NCI-H524 treated with DMSO at 0.1 percent for 48 hours (cell line): ENCODE measurements around the gene METTL15.
A peak's percentile ranks its signal among the peaks of the same experiment; 100 is the strongest.
"Not testable (repeated sequence)": the region's sequence is repeated elsewhere in the genome, so short reads cannot be mapped to it uniquely, and the experiment has no call there.

Source experiments
- DNase-seq: peaks from one replicate; lab custom pipeline; 2025; lab: John Stamatoyannopoulos, UW

METTL15 gene

DNA sequence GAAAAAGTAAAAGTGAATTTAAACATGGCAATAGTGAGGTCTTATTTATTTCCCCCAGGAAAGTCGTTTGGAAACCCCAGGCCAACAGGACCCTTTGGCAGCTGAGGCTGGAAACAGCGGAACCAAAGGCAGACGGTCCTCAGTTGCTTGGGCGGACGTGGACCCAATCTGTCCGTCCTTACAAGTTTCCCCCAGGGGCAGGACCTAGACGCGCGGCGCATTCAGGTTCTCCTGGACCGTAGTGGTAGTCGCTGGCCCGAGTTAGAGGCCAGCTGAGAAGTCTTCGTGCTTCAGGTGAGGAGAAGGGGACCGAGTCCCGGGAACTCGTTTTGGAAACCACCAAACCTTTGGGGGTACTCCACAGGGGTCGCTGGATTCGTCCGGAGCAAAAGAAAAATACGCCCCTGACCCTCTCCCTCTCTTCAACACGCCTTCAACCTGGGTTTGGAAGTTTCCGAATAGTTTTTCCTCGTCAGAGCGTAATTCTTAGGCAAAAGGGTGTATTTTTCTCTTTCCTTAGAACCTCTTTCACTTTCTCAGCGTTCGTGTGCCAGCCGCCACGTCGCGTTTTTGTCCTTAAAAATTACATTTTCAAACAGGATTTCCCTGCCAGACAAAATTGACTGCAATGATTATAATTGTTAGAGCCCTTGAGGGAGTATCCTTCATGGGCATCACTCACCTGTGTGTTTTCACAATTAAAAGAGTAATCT lies 2.1 kb downstream of the METTL15 start:
- DNase-seq = peak; percentile 11

DNA sequence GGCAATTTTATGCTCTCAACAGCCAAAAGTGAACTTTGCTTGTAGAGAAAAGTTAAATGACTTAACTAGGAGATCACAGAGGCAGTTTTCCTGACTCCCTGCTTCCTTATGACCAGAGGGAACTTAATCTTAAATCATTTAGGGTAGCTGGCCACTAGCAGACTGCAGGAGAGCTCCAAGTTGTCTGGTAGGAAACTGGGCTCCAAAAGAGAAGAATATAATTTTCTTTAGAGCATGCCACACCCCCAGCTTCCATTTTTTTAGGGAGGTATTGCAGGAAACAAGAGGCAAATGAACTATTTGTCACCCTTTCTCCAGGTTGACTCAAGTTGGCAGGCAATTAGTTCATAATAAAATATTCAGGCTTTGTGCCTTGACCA lies 2.6 kb downstream of the METTL15 start:
- DNase-seq = no peak

DNA sequence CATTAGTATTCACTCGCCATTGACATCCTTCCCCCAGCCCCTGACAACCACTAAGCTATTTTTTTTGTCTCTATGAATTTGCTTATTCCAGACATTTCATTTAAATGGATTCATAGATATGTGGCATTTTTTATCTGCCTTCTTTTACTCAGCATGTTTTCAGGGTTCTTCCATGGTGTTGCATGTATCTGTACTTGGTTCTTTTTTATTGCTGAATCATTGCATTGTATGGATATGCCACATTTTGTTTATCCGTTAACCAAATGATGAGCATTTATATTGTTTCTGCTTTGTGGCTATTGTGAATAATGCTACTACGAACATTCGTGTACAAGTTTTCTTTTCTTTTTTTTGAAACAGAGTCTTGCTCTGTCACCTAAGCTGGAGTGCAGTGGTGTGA lies 5.9 kb downstream of the METTL15 start:
- no peak for DNase-seq

DNA sequence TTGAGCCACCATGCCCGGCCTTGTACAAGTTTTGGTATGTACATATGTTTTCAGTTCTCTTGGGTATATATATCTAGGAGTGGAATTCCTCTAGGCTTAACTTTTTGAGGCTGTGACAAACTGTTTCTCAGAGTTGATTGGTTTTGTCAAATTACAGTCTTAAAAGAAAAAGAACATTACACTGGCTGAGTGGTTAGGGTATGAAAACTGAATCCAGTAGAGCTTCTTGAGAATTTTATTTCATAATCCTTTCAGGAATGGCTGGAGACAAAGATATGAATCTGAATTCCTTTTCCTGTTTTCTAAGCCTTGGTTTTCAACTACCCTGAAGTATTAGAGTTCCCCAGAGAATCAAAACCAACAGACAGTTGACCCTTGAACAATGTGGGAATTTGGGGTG lies 6.5 kb downstream of the METTL15 start:
- no peak for DNase-seq

DNA sequence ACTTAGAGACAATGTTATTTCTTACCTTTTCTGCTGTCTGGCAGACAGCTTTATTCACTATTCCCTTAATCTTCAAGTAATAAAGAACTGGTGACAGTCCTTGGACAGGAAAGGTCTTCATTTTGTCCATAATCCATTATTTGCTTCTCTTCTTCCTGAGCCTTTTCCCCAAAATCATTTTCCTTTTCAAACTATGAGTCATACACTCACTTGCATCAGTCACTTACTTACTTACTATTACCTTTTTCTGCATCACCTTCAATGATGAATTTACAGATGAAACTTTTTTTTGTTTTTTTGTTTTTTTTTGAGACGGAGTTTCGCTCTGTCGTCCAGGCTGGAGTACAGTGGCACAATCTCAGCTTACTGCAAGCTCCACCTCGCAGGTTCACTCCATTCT lies 9.5 kb downstream of the METTL15 start:
- DNase-seq = no peak

DNA sequence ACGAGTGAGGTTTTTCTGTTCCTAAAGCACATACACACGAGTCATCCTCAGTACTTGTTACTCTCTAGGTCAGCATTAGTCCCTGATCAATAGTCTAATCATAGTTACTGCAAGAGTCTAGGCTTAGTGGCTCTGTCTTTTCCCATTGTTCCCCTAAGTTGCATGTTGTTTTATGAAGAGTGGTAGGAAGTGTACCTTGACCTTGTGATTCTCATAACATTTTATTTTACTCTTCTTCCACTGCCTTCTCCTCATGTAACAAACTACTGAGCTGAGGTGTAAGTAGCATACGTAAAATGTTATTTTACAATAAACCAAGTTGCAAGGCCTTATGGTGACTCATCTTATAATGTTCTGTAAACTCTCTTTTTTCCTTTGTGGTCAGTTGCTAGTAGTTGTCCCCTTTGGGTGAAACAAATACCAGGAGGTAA lies 15.0 kb downstream of the METTL15 start:
- no peak for DNase-seq

DNA sequence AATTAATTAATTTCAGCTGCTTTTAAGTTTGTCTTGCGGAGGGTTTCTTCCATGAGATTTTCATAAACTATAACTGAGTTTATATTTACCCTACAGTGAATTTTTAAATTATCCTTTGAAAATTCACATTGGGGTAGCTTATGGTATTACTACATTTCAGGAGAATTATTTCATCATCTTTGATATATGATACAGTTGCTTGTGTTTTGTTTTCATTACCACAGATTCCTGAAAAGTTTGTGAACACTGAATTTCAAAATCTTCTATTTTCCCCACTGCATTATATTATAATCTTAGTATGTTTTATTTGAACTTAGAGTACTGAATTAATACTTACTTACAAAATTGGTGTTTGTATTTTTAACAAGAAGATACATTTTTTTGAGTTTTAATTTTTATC lies 24.4 kb downstream of the METTL15 start:
- no peak for DNase-seq

DNA sequence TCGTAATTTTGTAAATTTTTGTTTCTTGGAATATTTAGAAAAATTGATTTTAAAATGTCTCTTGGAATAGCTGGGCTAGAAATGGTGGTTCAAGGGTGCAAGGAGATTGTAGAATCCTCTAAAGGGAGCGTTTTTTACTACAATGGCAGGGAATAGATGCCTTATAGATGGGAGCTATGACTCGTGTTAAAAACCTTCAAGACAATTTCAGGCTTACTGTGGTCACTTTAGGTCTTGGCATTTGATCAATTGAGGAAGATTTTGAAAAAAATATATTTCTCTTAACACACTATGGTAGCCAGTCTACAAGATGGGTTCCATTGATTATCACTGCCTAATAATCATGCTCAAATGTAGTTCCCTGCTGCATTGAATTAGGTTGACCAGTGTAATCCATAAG lies 25.0 kb downstream of the METTL15 start:
- no peak for DNase-seq

DNA sequence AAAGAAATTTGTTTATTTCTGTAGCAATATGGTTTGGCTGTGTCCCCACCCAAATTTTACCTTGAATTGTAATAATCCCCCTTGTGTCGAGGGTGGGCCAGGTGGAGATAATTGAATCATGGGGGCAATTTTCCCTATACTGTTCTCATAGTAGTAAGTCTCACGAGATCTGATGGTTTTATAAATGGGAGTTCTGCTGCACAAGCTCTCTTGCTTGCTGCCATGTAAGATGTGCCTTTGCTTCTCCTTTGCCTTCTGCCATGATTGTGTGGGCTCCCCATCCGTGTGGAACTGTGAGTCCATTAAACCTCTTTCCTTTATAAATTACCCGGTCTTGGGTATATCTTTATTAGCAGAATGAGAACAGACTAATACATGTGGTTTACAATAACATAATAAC lies 28.0 kb downstream of the METTL15 start:
- not testable (repeated sequence) for DNase-seq

DNA sequence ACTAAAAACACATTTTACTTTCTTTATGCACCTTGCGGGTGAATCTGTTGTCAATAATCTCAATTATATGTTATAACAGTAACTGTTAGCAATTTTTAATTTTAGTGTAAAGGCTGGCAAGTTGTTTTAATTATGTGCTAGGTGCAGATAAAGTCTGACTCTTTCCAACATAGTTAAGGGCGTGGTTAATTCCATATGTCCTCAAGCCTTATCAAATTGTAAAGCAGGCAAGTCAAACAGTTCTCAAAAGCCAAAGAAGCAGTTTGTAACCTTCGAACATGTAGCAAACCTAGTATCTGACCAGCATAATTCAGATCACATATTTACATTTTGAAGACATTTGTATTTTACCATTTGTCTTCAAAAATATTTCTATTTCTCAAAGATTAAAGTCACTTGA lies 29.2 kb downstream of the METTL15 start:
- no peak for DNase-seq

DNA sequence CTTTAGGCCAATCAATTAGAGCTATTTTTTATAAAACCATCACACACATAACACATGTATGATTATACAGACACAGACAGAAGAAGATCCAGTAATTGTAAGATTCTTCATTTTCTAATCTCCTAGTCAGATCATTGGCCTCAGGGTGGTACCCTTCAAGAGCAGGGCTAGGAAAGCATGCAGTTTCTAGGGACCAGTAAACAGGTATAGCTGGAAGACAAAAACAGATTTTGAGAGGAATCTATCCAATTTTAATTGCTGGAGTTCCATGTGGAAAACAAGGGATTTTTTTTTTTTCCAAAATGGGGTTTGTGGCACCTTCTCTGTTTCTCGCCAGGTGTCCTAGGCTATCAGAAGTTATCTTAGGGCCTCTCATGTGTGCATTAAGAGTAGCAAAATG lies 29.6 kb downstream of the METTL15 start:
- no peak for DNase-seq

DNA sequence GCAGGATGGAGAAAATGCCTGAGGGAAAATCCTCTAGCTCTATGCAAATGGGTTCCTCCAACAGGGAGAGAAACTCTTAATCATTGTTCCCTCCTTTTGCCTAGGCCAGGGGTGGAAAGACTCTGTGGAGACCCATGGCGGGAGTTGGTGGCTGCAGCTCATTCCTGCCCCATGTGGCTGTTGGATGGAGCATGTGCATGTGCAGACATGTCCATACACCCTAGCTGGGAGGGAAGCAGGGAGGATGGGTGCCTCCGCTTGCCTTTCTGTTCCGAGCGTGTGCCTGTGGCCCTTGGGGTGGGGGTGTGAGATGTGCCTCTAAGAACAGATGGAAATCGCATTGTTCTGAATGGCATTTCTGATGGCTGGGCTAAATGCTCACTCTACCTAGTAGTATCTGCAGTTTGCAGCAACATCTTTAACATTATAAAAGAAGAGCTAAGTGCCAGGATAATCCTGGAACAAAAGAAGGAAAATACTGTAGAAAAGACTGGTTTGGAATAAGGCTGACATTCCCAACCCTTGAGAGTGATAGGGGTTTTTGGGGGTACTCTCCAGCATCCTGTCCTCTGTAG lies 31.7 kb downstream of the METTL15 start:
- no peak for DNase-seq

DNA sequence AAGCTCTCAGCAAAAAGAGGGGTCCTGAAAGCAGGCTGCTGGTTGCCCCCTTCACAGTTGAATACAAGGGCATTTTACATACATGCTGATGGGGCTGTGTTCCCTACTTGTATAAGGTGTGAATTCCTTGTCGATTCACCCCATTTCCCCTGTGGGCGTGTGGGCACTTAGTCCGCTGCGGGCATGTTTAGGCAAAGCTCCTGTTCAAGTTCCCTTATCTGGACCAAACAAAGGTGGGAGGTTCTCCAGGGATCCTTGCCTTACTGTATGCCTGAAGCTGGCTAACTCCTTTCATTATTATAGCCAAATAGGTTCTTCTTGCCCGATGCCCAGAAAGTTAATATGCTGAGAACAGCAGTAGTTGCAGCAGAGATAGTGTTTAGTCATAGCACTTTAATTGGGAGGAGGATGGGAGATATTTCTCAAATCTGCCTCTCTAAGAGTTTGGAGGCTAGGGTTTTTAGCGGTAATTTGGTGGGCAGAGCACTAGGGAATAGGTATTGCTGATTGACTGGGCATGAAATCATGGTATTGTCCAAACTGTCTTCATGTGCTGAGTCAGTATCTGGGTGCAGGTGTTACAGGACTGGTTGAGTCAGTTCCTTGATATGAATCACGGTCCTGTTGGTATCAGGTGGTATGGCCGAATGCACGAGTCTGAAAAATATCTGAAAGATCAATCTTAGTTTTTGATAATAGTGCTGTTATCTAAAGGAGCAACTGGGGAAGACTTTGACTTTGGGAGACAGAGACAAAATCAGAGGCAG lies 32.7 kb downstream of the METTL15 start:
- no peak for DNase-seq

DNA sequence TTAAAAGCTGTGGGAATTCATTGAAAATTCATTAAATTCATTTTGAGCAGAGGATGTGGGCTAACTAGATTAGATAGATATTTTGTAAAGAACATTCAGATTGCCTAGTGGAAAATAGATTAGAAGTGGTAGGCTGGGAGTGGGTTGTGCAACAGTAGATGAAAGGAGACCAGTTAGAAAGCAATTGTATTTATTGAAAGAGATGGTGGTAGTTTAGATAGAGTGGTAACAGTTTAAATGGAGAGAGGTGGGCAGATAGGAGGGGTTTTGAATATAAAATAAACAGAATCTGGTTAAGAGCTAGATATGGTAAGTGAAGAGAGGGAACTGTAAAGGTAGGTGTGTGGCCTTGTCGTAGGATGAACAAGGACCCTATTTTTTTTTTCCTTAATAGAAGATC lies 34.5 kb downstream of the METTL15 start:
- DNase-seq = no peak

DNA sequence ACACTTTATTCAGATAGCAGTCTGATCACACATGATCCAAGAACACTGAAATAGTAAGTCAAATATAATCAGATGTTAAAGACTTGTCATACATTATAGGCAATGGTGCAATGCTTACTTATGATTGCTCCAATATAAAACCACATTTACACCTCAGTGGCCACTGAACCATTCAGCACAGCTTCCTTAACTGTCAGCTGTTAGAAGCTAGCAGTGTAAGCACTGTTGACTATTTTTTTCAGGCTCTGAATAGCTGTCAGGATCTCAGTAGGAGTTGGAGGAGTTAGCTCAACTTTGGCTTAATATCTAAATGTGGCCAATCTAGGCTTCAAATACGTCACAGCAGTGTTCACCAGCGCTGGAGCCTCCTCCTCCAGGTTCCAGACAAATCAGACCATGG lies 36.6 kb downstream of the METTL15 start:
- DNase-seq = no peak

DNA sequence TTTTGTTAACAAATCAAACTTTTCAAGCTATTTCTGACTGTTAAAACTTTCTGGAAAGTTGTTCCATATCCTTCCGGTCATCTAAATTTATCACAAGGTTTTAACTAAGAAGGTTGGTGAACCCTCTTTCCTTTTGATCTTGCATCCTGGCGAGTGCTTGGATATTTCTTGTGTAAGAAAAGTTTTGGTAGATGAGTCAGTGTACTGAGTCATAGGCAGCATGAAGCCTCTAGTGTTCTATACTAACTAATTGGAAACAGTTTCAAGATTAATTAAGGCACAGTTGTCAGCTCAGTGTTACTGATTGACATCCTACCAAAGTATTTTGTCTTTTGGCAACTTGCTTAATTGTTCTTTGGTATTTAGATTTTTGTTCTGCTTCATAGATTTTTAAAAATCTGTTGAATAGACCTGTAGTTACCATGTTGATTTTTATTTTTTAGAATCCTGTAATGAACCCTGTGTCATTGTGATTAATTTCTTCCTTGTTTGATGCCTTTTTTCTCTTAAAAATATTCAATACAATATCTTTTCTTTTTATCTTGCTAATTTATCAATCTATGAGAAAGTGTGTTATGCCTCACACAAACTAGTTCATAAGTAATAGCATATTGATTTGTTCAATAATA lies 38.0 kb downstream of the METTL15 start:
- DNase-seq = no peak

DNA sequence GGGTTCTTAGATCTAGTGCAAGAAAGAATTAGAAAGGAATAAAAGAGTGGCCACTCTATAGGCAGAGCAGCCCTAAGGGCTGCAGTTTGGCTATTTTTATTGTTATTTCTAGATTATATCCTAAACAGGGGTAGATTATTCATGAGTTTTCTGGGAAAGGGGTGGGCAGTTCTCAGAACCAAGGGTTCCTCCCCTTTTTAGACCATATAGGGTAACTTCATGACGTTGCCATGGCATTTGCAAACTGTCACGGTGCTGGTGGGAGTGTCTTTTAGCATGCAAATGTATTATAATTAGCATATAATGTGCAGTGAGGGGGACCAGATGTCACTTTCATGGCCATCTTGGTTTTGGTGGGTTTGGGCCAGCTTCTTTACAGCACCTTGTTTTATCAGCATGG lies 44.6 kb downstream of the METTL15 start:
- no peak for DNase-seq

DNA sequence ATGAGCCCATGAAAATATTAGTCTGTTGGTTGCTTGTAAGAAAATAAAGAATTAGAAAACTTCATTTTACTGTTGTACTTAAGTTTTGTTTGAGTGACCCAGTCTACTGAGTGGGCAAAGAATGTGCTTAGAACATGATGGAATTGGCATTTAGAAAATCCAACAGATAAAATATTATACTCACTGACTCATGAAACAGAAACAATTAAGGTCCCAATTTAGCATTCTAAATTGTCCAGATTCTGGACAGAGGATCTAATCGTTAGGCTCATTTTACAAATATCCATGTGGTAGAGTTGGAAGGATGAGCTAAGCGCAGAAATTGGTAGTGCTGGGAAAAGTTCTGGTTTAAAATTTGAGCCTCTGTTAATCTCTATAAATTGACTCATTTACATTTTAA lies 45.4 kb downstream of the METTL15 start:
- DNase-seq = no peak

DNA sequence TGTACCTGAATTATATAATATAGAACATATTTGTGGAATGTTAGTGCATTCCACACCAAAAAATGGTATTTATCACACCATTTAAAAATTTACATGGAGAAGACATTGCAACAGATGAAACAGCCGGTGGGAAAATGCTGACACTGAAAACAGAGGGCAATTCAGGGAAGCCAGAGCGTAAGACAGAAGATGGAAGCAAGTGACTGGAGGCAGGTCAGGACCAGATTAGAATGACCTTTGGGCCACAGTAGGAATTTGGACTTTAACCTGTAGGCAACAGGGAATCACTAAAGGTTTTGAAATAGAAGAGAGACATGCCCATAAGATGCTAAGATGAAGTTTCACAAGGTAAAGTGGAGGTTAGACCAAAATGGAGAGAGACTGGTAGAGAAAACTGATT lies 60.5 kb downstream of the METTL15 start:
- no peak for DNase-seq

DNA sequence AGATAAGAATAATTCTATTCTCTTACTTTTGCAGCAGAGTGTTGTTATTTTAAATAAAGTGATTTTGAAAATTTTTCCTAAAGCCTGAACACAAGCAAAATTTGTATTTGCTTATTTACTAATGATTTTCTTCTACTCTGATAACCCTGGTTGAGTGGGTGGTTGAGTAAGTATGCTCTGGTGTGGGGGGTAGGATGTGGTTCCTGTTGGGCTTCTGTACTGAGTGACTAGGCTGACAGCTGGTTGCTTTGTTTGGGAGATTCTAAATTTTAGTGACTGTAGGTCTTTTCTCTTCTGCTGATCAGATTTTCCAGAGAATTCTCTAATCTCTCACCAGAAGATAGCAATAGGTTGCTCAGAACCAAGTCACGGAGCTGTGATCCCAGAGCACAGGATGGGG lies 61.6 kb downstream of the METTL15 start:
- DNase-seq = no peak

DNA sequence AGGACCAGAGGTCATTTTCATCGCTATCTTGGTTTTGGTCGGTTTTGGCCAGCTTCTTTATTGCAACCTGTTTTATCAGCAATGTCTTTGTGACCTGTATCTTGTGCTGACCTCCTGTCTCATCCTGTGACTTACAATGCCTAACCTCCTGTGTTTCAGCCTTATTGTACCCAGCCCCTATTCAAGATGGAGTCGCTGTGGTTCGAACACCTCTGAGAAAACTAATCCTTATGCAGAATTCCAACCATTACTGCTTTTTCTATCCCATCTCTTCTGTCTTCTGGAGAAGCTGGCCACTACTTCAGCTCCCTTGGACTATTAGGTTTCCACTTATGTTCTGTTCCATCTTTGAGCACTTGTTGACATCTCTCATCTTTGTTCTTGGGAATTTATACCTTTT lies 62.6 kb downstream of the METTL15 start:
- DNase-seq = no peak

DNA sequence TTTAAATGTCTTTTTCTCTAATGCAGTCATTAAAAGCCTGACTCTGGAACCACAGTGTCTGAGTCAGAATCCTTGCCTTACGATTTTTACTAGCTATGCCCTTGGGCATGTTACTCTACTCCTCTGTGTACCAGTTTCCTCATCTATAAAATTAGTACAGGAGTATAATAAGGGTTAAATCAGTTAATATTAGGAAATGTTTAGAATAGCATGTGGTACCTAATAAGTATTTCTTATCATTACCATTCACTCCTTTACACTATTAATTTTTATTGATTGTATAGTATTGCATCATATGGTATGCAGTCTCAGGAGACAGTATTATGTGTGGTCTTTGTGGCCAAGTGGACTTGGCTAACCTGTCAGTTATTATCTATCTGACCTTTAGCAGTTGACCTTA lies 68.2 kb downstream of the METTL15 start:
- DNase-seq = no peak

DNA sequence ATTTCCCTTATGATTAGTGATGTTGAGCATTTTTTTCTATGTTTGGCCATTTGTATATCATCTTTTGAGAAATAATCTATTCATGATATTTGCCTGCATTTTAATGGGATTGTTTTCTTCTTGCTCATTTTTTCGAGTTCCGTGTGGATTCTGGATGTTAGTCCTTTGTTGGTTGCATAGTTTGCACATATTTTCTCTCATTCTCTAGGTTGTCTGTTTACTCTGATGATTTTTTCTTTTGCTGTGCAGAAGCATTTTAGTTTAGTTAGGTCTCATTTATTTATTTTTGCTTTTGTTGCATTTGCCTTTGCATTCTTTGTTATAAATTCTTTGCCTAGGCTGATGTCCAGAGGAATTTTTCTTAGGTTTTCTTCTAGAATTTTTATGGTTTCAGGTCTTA lies 87.3 kb downstream of the METTL15 start:
- DNase-seq = no peak
